ENCODE data around the gene ELAC1.

GRCh38 chr18:50982086-50982801, 14.4 kb downstream of the ELAC1 start:
- TF ChIP-seq CTCF (IDR thresholded peaks at IDR 0.05) (no peak), POLR2A (IDR thresholded peaks at IDR 0.05) (no peak), POLR2AphosphoS5 (IDR thresholded peaks at IDR 0.05; ENCODE audit: insufficient read depth in 1 of 2, low read depth in 1 of 2) (peak in 1 of 2 donors; percentile 13)
